T-helper 9 cell (primary cell): ENCODE measurements around the gene HLA-A.

ENCODE experiments used
- DNase-seq: peaks from one replicate; pipeline ENCODE4 v3.0.0-alpha.2; 2020

HLA-A gene

GRCh38 chr6:29935273-29935955 is 6.9 kb upstream of the HLA-A start:
- no peak for DNase-seq

GRCh38 chr6:29938746-29939508 is 3.4 kb upstream of the HLA-A start:
- no peak for DNase-seq

- DNase-seq: no peak
Observed at GRCh38 chr6:29941016-29941415, 1.3 kb upstream of the HLA-A start.

DNA sequence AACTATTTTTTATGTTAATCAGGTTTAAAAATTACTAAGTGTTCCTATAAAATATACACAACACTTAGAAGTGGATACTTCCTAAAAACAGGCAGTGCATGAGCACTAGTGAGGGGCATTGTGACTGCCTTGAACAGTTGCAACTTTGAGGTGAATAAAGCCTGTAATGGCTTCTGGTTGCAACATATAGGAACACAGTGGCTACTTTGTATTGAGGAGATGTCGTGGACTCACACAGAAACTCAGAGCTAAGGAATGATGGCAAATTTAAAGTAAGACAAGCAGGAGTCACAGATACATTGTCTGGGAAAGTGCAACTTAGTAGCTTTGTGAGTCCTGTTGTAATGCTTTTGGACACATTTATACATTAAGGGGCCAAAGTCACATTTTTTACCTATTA is 861 bp upstream of the HLA-A start:
- no peak for DNase-seq

DNA sequence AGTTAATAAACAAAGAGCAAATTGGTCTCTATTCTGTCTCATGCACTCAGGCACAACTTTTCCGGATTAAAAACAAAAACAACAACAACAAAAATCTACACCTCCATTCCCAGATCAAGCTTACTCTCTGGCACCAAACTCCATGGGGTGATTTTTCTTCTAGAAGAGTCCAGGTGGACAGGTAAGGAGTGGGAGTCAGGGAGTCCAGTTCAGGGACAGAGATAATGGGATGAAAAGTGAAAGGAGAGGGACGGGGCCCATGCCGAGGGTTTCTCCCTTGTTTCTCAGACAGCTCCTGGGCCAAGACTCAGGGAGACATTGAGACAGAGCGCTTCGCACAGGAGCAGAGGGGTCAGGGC is 437 bp upstream of the HLA-A start:
- DNase-seq: no peak

DNA sequence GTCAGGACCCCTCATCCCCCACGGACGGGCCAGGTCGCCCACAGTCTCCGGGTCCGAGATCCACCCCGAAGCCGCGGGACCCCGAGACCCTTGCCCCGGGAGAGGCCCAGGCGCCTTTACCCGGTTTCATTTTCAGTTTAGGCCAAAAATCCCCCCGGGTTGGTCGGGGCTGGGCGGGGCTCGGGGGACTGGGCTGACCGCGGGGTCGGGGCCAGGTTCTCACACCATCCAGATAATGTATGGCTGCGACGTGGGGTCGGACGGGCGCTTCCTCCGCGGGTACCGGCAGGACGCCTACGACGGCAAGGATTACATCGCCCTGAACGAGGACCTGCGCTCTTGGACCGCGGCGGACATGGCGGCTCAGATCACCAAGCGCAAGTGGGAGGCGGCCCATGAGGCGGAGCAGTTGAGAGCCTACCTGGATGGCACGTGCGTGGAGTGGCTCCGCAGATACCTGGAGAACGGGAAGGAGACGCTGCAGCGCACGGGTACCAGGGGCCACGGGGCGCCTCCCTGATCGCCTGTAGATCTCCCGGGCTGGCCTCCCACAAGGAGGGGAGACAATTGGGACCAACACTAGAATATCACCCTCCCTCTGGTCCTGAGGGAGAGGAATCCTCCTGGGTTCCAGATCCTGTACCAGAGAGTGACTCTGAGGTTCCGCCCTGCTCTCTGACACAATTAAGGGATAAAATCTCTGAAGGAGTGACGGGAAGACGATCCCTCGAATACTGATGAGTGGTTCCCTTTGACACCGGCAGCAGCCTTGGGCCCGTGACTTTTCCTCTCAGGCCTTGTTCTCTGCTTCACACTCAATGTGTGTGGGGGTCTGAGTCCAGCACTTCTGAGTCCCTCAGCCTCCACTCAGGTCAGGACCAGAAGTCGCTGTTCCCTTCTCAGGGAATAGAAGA is 978 bp downstream of the HLA-A start:
- peak; percentile 40 for DNase-seq

GRCh38 chr6:29945281-29945820 is 3.0 kb downstream of the HLA-A start:
- no peak for DNase-seq

DNA sequence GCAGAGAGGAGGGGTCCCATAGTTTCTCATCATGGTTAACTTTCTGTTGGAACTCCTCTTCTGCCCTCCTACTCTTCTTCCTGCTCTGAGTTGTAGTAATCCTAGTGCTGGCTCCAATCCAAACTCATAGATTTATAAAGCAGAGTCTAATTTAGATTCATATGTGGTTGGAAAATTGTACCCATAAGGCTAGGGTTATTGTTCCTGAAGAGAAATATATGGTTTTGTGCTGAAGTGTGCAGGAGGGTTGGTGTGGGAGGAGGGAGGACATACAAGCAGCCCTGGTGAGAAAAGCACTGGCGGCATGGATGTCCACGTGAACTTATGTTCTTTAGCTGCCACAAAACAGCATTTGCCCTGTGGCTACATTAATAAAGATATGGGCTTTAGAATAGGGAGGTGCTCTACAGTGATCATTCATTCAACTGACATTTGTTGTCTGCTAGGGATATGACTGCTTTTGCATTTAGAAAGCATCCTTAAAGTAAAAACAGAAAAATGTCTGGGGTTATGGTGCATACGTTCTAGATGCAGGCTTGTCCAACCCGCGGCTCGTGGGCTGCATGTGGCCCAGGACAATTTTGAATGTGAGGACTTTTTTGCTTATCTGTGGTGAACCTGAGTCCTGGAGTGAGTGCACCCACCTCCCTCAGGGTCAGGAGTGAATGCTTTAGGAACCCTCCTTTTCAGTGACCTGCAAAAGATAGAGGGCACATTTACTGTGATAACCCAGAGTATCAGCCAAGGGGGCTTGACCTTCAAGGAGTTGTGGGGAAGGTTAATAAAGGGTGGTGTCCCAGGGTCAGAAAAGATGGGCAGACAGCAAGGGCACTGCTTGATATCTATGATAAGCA is 4.1 kb downstream of the HLA-A start:
- DNase-seq: no peak

DNA sequence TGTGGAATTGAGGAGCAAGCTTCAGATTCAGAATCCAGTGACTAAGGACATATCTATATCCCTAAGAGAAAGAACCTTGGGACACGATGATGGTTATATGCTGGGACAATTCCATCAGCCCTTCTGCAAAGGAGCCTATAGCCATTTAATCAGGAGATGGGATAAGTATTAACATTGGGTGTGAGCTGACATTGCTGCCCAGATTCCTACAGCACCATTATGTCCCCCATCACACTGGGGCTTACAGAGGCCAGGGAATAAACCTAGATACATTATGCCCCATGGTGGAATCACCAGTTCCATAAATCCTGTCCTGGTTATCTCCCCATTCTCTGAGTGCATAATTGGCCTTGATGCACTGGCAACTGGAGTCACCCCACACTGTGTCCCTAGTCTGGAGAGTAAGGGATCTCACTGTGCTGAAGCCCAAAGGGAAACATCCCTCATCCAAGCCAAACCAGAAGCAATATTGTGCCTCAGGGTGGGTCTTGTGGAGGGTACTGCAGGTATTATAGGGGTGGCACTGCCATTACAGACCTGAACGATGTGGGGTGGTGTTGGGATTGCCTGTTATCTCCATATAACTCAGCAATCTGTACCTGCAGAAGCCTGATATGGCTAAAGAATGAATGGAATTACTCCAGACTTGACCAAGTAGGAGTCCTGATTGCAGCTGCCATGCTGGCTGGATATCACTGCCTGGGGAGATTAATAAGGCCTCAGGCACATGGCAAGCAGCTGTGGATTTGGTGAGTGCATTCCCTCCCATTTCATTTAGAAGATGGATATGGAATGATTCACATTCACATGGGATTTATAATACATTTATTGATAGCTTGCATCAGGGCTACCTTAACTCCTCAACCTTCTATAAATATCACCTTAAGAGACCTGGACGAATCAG is 5.0 kb downstream of the HLA-A start:
- no peak for DNase-seq

DNA sequence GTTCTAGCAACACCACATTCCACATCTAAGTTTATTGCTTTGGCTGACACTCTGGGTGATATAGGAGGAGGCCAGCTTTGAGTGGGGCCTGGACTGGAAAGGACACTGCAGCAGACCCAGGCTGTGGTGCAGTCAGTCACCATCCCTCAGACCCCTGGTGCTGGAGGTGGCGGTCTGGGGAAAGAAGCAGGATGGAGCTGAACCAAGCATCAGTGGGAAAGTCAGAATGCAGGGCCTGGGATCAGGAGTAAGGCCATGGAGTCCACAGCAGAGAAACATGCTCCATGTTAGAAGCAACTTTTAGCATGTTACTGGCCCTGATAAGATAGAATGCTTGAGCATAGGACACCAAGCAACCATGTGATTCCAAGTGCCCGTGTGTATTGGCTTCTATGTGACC is 5.9 kb downstream of the HLA-A start:
- DNase-seq: no peak

DNA sequence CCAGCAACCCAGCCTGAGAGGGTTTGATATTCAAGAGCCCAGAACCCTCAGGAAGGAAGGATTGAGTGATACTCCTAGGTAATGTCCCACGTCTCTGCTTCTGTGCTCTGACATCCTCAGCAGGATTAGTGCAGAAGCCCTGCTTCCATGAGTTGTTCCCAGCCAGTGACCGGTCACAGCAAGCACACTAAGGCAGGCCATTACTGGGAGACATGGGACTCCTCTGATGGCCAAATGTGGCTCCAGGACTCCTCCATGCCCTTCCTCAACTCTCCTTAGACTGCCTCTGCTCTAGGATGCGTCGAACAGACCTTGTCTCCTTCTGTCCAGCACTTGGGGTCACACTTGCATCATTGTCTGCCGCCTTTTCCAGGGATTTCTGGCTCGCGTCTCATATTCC is 7.6 kb downstream of the HLA-A start:
- DNase-seq: no peak

DNA sequence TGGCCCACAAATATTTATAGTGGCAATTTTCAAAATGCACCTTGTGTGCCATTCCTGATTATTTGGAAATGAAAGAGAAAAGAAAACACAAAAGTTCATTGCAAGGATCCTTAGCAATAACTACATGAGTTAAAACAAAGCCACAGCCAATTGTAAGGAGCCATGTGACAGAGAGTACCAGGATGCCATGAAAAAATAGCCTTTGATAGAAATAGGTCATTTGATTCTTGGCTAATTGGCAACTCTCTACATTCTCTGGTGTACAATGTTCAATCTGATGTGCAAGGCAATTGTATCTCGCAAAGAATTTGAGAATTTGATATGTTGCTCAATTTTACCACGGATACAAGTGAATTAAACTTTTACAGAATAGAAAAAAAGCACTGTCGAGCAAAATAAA is 9.6 kb downstream of the HLA-A start:
- no peak for DNase-seq

DNA sequence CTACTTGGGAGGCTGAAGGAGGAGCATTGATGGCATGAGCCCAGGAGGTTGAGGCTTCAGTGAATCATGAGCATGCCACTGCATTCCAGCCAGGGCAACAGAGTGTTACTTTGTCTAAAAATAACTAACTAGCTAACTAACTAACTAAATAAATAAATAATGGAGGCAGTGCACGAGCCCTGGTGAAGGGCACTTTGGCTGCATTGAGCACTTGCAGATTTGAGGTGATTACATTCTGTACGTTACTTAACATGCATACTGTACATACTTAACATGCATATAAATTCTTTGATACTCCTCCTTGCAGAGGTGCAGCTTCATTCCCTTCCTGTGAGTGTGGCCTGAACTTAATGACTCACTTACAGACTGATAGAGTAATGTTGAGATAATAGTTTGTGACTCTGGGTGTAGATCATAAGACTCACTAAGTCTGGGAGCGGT is 10.7 kb downstream of the HLA-A start:
- DNase-seq: no peak

GRCh38 chr6:29953686-29954085 is 11.4 kb downstream of the HLA-A start:
- DNase-seq: no peak

DNA sequence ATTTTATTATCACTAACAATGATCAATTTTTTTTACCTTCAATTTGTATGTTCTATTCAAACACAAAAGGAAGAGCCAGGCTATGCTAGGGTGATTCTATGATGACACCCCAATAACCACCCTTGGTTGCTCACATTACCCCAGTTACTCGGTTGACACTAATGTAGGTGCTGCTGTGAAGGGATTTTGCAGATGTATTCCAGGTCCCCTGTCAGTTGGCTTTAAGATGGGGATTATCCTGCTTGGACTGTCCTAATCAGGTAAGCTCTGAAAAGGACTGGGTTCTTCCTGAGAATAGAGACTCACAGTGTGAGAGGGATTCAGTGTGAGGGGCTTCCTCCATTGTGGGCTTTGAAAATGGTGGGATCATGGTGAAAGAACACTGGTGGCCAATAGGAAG is 11.9 kb downstream of the HLA-A start:
- DNase-seq: no peak

DNA sequence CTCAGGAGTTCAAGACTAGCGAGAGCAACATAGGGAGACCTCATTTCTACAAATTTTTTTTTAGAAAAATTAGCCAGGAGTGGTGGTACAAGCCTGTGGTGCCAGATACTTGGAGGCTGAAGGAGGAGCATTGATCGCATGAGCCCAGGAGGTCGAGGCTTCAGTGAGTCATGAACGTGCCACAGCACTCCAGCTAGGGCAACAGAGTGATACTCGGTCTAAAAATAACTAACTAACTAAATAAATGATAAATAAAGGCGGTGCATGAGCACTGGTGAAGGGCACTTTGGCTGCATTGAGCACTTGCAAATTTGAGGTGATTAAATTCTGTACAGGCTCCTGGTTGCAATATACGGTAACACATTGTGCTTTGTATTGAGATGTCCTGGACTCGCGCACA is 13.5 kb downstream of the HLA-A start:
- no peak for DNase-seq

GRCh38 chr6:29956518-29956917 is 14.2 kb downstream of the HLA-A start:
- no peak for DNase-seq

- no peak for DNase-seq
Observed at GRCh38 chr6:29958046-29958445, 15.7 kb downstream of the HLA-A start.

DNA sequence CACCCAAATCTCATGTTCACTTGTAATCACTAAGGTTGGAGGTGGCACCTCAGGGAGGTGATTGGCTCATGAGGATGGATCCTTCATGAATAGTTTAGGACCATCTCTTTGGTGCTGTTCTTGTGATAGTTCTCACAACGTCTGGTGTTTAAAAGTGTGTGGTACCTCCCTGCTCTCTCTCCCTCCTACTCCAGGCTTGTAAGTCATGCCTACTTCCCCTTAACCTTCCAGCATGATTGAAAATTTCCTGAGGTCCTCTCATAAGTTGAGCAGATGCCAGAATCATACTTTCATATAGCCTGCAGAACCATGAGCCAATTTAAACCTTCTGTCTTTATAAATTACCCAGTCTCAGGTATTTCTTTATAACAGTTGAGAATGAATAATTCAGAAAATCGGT is 16.6 kb downstream of the HLA-A start:
- DNase-seq: no peak

GRCh38 chr6:29959467-29959866 is 17.1 kb downstream of the HLA-A start:
- DNase-seq: no peak

DNA sequence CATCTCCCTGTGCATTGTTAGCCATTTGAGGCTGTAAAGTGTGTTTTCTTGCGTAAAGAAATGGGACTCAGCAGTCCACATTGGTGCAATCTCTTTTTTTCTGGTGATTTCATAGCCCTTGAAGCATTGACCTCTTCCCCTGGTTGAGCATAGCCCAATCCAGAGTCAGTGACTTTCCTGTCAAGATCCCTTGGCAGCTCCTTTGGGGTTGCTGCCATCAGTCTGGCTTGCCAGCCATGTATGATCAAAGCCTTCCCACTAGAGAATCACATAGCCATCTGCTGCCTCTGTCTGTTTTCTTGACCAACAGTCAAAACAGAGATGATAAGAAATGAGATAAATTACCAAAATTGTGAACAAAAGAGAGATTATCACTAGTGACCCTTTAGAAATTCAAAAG is 19.6 kb downstream of the HLA-A start:
- no peak for DNase-seq
